H1 (cell line): Measurements from ENCODE around the gene TEN1. TPM values are rescaled to one million over a fixed set of nuclear protein-coding genes. Genes with fewer than 3 reads are reported as not detected.

ENCODE experiments used
- CTCF ChIA-PET: fragments of 300-600 bp; sonication (Branson Sonifier 250); formaldehyde crosslinking; loops from one replicate; lab custom pipeline; 2021; ENCODE audit not compliant: partially characterized antibody; lab: Charles Lee
- POLR2A ChIA-PET: fragments of 300-600 bp; sonication (Branson Sonifier 250); formaldehyde crosslinking; loops from one replicate; lab custom pipeline; 2021; ENCODE audit warnings: inconsistent platforms; ENCODE audit not compliant: partially characterized antibody; lab: Charles Lee
- DNase-seq, 2 experiments: peaks; one replicate each; pipeline versions ENCODE4 v3.0.0 to v3.0.0-alpha.2; 2010 to 2022; ENCODE audit warnings: low spot score in 2 of 2, low read depth in 1 of 2, mixed read lengths in 1 of 2
- FAIRE-seq: peaks from 2 replicates; lab custom pipeline; 2011; peaks lifted over from hg19 to GRCh38; lab: Jason Lieb, UNC
- H2AFZ ChIP-seq: 2 replicates; pipeline ENCODE4 v1.8.1; 2012; ENCODE audit warnings: low read length, inconsistent platforms
- H2AK5ac ChIP-seq: 2 replicates; pipeline ENCODE4 v1.6.1; 2013; ENCODE audit warnings: low read depth, low read length
- H2BK120ac ChIP-seq: replicated peaks from 2 replicates; pipeline ENCODE3; 2013; ENCODE audit warnings: low read depth, low read length, inconsistent platforms
- H2BK12ac ChIP-seq: 2 replicates; pipeline ENCODE4 v1.6.1; 2013; ENCODE audit warnings: low read depth, low read length
- H2BK15ac ChIP-seq: 2 replicates; pipeline ENCODE4 v1.6.1; 2013; ENCODE audit warnings: low read length
- H2BK20ac ChIP-seq: 2 replicates; pipeline ENCODE4 v1.6.1; 2013; ENCODE audit warnings: low read length
- H2BK5ac ChIP-seq: 2 replicates; pipeline ENCODE4 v1.6.1; 2013; ENCODE audit warnings: low read depth, low read length
- H3K14ac ChIP-seq: 2 replicates; pipeline ENCODE4 v1.6.1; 2013; ENCODE audit warnings: inconsistent platforms; ENCODE audit not compliant: insufficient read length
- H3K18ac ChIP-seq: 2 replicates; pipeline ENCODE4 v1.6.1; 2013; ENCODE audit warnings: low read length; ENCODE audit errors: extremely low read depth
- H3K23ac ChIP-seq: 2 replicates; pipeline ENCODE4 v1.6.1; 2013; ENCODE audit warnings: inconsistent platforms; ENCODE audit not compliant: insufficient read length
- H3K23me2 ChIP-seq: 2 replicates; pipeline ENCODE4 v1.6.1; 2013; ENCODE audit warnings: low read depth, low read length
- H3K27ac ChIP-seq: 2 replicates; pipeline ENCODE4 v1.6.1; 2011; ENCODE audit warnings: low read depth, low read length, inconsistent platforms
- H3K27me3 ChIP-seq, 4 experiments: replicated peaks in 1 of 4; 1 replicate in 1 of 4; 2 replicates in 3 of 4; pipeline versions ENCODE4 v1.6.1 to v1.8.1; 2011 to 2013; ENCODE audit warnings: low read length in 3 of 4, mild to moderate bottlenecking in 3 of 4, inconsistent platforms in 2 of 4, mixed read lengths in 2 of 4, moderate library complexity in 1 of 4; ENCODE audit not compliant: control insufficient read depth in 3 of 4, insufficient read depth in 3 of 4; ENCODE audit errors: extremely low read depth in 1 of 4
- H3K36me3 ChIP-seq, 4 experiments: 2 replicates each; pipeline versions ENCODE4 v1.6.1 to v1.8.1; 2011 to 2013; ENCODE audit warnings: mild to moderate bottlenecking in 4 of 4, low read length in 3 of 4, moderate library complexity in 2 of 4, control low read depth in 1 of 4, inconsistent platforms in 1 of 4; ENCODE audit not compliant: insufficient read depth in 4 of 4, control insufficient read depth in 2 of 4
- H3K4ac ChIP-seq: replicated peaks from 2 replicates; pipeline ENCODE3; 2013; ENCODE audit warnings: low read length, low read depth, mixed read lengths, inconsistent platforms; ENCODE audit not compliant: insufficient read length
- H3K4me1 ChIP-seq, 4 experiments: replicated peaks in 1 of 4; 1 replicate in 1 of 4; 2 replicates in 3 of 4; pipeline versions ENCODE4 v1.6.1 to v1.8.1; 2011 to 2013; ENCODE audit warnings: low read length in 3 of 4, inconsistent platforms in 2 of 4, mixed read lengths in 1 of 4; ENCODE audit not compliant: insufficient read depth in 4 of 4, control insufficient read depth in 3 of 4
- H3K4me2 ChIP-seq, 2 experiments: 2 replicates each; pipeline versions ENCODE4 v1.6.1 to v1.8.1; 2011 to 2013; ENCODE audit warnings: low read depth in 2 of 2, low read length in 2 of 2, control low read depth in 1 of 2, inconsistent platforms in 1 of 2, mild to moderate bottlenecking in 1 of 2; ENCODE audit not compliant: insufficient read depth in 1 of 2
- H3K4me3 ChIP-seq, 4 experiments: fragments of 200-600, 300-600 bp in 1 of 4; sonication (generic), shearing (Covaris generic), sonication (Bioruptor Twin) in 1 of 4; 2 replicates each; pipeline versions ENCODE4 v1.5.1 to v1.8.1; 2011 to 2016; ENCODE audit warnings: low read length in 4 of 4, low read depth in 3 of 4, control low read depth in 2 of 4, inconsistent platforms in 2 of 4, mild to moderate bottlenecking in 2 of 4, mixed read lengths in 1 of 4, moderate library complexity in 1 of 4; ENCODE audit not compliant: insufficient read depth in 2 of 4; ENCODE audit errors: extremely low read depth in 1 of 4
- H3K56ac ChIP-seq: replicated peaks from 2 replicates; pipeline ENCODE3; 2013; ENCODE audit warnings: low read depth, mild to moderate bottlenecking, mixed read lengths, low read length, inconsistent platforms; ENCODE audit not compliant: insufficient read length
- H3K79me1 ChIP-seq: 2 replicates; pipeline ENCODE4 v1.6.1; 2013; ENCODE audit warnings: low read depth, low read length, control low read depth
- H3K79me2 ChIP-seq, 2 experiments: 2 replicates each; pipeline versions ENCODE4 v1.6.1 to v1.8.1; 2012 to 2013; ENCODE audit warnings: low read length in 2 of 2, mild to moderate bottlenecking in 2 of 2, inconsistent platforms in 1 of 2; ENCODE audit not compliant: insufficient read depth in 2 of 2, control insufficient read depth in 1 of 2
- H3K9ac ChIP-seq, 4 experiments: replicated peaks in 1 of 4; 1 replicate in 1 of 4; 2 replicates in 3 of 4; pipeline versions ENCODE4 v1.6.1 to v1.8.1; 2011 to 2013; ENCODE audit warnings: low read depth in 3 of 4, low read length in 3 of 4, control low read depth in 2 of 4, mild to moderate bottlenecking in 2 of 4, moderate library complexity in 2 of 4, inconsistent platforms in 1 of 4; ENCODE audit errors: extremely low read depth in 1 of 4
- H3K9me3 ChIP-seq, 2 experiments: 2 replicates each; pipeline versions ENCODE4 v1.6.1 to v1.8.1; 2012 to 2013; ENCODE audit warnings: mild to moderate bottlenecking in 2 of 2, moderate library complexity in 2 of 2, control low read depth in 1 of 2, inconsistent platforms in 1 of 2, low read depth in 1 of 2, low read length in 1 of 2, mixed read lengths in 1 of 2; ENCODE audit not compliant: insufficient read depth in 2 of 2
- H4K20me1 ChIP-seq, 2 experiments: replicated peaks in 1 of 2; 2 replicates each; pipeline versions ENCODE3 to v1.8.1; 2011 to 2013; ENCODE audit warnings: inconsistent platforms in 2 of 2, low read length in 2 of 2, mild to moderate bottlenecking in 1 of 2; ENCODE audit not compliant: insufficient read depth in 2 of 2, control insufficient read depth in 1 of 2
- H4K5ac ChIP-seq: 2 replicates; pipeline ENCODE4 v1.6.1; 2013; ENCODE audit warnings: low read length, low read depth, mixed read lengths, inconsistent platforms; ENCODE audit not compliant: insufficient read length
- H4K8ac ChIP-seq: 2 replicates; pipeline ENCODE4 v1.8.0; 2013; ENCODE audit warnings: mild to moderate bottlenecking, moderate library complexity, low read length, inconsistent platforms; ENCODE audit not compliant: insufficient read depth; ENCODE audit errors: extremely low read depth
- H4K91ac ChIP-seq: replicated peaks from 2 replicates; pipeline ENCODE3; 2013; ENCODE audit warnings: low read length, mixed read lengths, inconsistent platforms; ENCODE audit not compliant: insufficient read length
- ASH2L ChIP-seq: fragments of 200-600, 300-600 bp; sonication (generic); IDR thresholded peaks from one replicate; pipeline ENCODE4 v1.7.1; 2017; ENCODE audit warnings: low read length
- GTF2F1 ChIP-seq: IDR thresholded peaks from 2 replicates; pipeline ENCODE4 v1.6.1; 2012; ENCODE audit warnings: low read depth, low read length, improper control_type of control experiment, borderline replicate concordance
- JUN ChIP-seq: IDR thresholded peaks from 2 replicates; pipeline ENCODE4 v1.6.1; 2011; ENCODE audit warnings: low read depth, mild to moderate bottlenecking, improper control_type of control experiment, low read length
- SUZ12 ChIP-seq: fragments of 200-600 bp; sonication (generic); IDR thresholded peaks from 2 replicates; pipeline ENCODE4 v1.6.1; 2012; ENCODE audit warnings: mild to moderate bottlenecking, inconsistent platforms, low read length, moderate library complexity, mixed read lengths
- TAF7 ChIP-seq: optimal IDR thresholded peaks from 2 replicates; pipeline ENCODE3; 2011; ENCODE audit warnings: low read depth, mild to moderate bottlenecking, inconsistent platforms, low read length, moderate library complexity, borderline replicate concordance
- TCF12 ChIP-seq: IDR thresholded peaks from 2 replicates; pipeline ENCODE4 v1.6.1; 2011; ENCODE audit warnings: low read depth, mild to moderate bottlenecking, low read length
- WGBS, 2 experiments: shearing (Covaris generic) in 1 of 2; methylation state at CpG; one replicate each; pipeline versions ENCODE4 v1.1.6 to v1.1.7; 2013 to 2015; ENCODE audit warnings: low lambda C conversion rate in 2 of 2, mixed read lengths in 2 of 2, inconsistent platforms in 1 of 2, low coverage in 1 of 2, missing lambda C conversion rate in 1 of 2; ENCODE audit not compliant: insufficient replicate concordance in 2 of 2, insufficient coverage in 1 of 2, insufficient read length in 1 of 2; ENCODE audit errors: extremely low coverage in 1 of 2, missing lambda C conversion rate in 1 of 2; 5-methylcytosine and 5-hydroxymethylcytosine counted together
- polyA plus RNA-seq, 7 experiments: library from polyadenylated mRNA; depleted of rRNA in 3 of 7; stranded (reverse) in 5 of 7; unstranded in 2 of 7; fragments of >200 nt in 5 of 7; fragments of 200-250 nt in 2 of 7; gene quantifications; 1 replicate in 5 of 7; 2 replicates in 1 of 7; 4 replicates in 1 of 7; pipeline versions ENCODE4 v1.2.1 to v1.2.3, GENCODE V29; 2011 to 2013; ENCODE audit warnings: missing spikeins in 2 of 7, mixed read lengths in 2 of 7
- total RNA-seq: library from RNA; stranded (reverse); fragmentation: NEBNext Ultra II Directional; extraction: Animal tissue kit (Norgen Biotek cat#: 25700); gene quantifications from 2 replicates; pipeline ENCODE4 v1.2.1, GENCODE V29; 2021

Gene TEN1
- total and polyA plus RNA-seq, 2 of the 8 experiments (the other 6 are each of a cell fraction or from before 2014, with no cell fraction given): 15.9 to 18.7 TPM

- Histone ChIP-seq H3K79me1 (no peaks in the 10 kb centered on the region; the same call in 1 of the 2 replicates), H2AK5ac (no peak overlapping the region), H3K4me3 (peak overlapping the region in 1 of 4 experiments; percentile 39; a peak in 2 of 8 replicates), H4K91ac (no peak overlapping the region), H3K14ac (no peak overlapping the region), H3K18ac (no peak overlapping the region; the same call in 1 of the 2 replicates), H2BK20ac (no peak overlapping the region), H3K27ac (no peak overlapping the region), H3K9me3 (no peaks in the 10 kb centered on the region), H2AFZ (no peak overlapping the region), H3K36me3 (peaks cover 0 to 10% (median 9%) of the 10 kb centered on the region in 4 experiments; a peak in 6 of 8 replicates), H2BK120ac (no peak overlapping the region), H3K23me2 (no peaks in the 10 kb centered on the region), H3K4ac (no peak overlapping the region), H3K9ac (0 out of 7 replicates have a peak overlapping the region, but pooled peaks of 1 of the 4 experiments have one; percentile 11), H2BK15ac (no peak overlapping the region), H2BK12ac (no peak overlapping the region), H3K27me3 (no peaks in the 10 kb centered on the region), H4K20me1 (no peaks in the 10 kb centered on the region), H3K79me2 (peaks cover 0 to 33% of the 10 kb centered on the region in 2 experiments; a peak in 2 of 4 replicates), H2BK5ac (no peak overlapping the region; the same call in 1 of the 2 replicates), H3K23ac (no peak overlapping the region), H4K8ac (no peak overlapping the region), H4K5ac (peak overlapping the region; percentile 58), H3K4me1 (peaks cover 0 to 14% (median 7%) of the 10 kb centered on the region in 4 experiments; a peak in 4 of 7 replicates), H3K4me2 (peak overlapping the region; percentile 44; a peak in 3 of 4 replicates), H3K56ac (no peak overlapping the region)
- no peak for FAIRE-seq
- WGBS, 2 experiments: 91% methylated on average over 11 of the region's 11 CpGs; no CpG with 5 or more reads in 1 of the 2 experiments
- CTCF ChIA-PET: interaction anchor here (0.8 to 2.3 kb wide), 7 partner anchors 13 to 57 kb away, joined by 3 to 7 read pairs (median 4); no protein-coding TSS in a partner anchor
- TF ChIP-seq JUN: no peak
- TF ChIP-seq TAF7: no peak
- no peak for TF ChIP-seq GTF2F1
- peak; percentile 7 for TF ChIP-seq ASH2L
- TF ChIP-seq TCF12: no peak
- no peak for TF ChIP-seq SUZ12
- POLR2A ChIA-PET: interaction anchor here (0.6 to 1.8 kb wide), 6 partner anchors 18 to 180 kb away, joined by 3 to 7 read pairs (median 3); partner anchors contain the start of gene FBF1
- DNase-seq: no peak
Measured at GRCh38 chr17:75959839-75960511, 19.1 kb upstream of the TEN1 start.
